Measurements from ENCODE around the gene SIGMAR1. TPM values are rescaled to one million over a fixed set of nuclear protein-coding genes. Genes with fewer than 3 reads are reported as not detected.

The SIGMAR1 gene
- 10 to 100 TPM; 35.5 to 60.7 (median 47.0) TPM for polyA plus RNA-seq (ENCODE audit: insufficient read length in 10 of 10)
- long read RNA-seq, donor 1, transcript SIGMAR1-201 (4 exons, 1,656 nt): major isoform, 11 of 16 reads
- long read RNA-seq, donor 1, partial matches to known transcripts: 0 of 16 reads
- long read RNA-seq, donor 1, other reads (novel, unspliced or antisense): 0 of 16 reads
- long read RNA-seq, donor 2, transcript SIGMAR1-201 (4 exons, 1,656 nt): major isoform, 5 of 6 reads
- long read RNA-seq, donor 2, partial matches to known transcripts: 0 of 6 reads
- long read RNA-seq, donor 2, other reads (novel, unspliced or antisense): 0 of 6 reads
- long read RNA-seq, donor 3: 0 reads
- long read RNA-seq, donor 4, transcript SIGMAR1-201 (4 exons, 1,656 nt): major isoform, 18 of 26 reads
- long read RNA-seq, donor 4, partial matches to known transcripts: 0 of 26 reads
- long read RNA-seq, donor 4, other reads (novel, unspliced or antisense): 0 of 26 reads
- long read RNA-seq, donor 5, transcript SIGMAR1-201 (4 exons, 1,656 nt): major isoform, 14 of 18 reads
- long read RNA-seq, donor 5, partial matches to known transcripts: 0 of 18 reads
- long read RNA-seq, donor 5, other reads (novel, unspliced or antisense): 0 of 18 reads
- long read RNA-seq, donor 6, transcript SIGMAR1-201 (4 exons, 1,656 nt): major isoform, 21 of 25 reads
- long read RNA-seq, donor 6, partial matches to known transcripts: 0 of 25 reads
- long read RNA-seq, donor 6, other reads (novel, unspliced or antisense): 0 of 25 reads
- long read RNA-seq, donor 7, transcript SIGMAR1-201 (4 exons, 1,656 nt): major isoform, 13 of 22 reads
- long read RNA-seq, donor 7, transcript SIGMAR1-203 (3 exons, 1,743 nt): minor isoform, 6 of 22 reads
- long read RNA-seq, donor 7, partial matches to known transcripts: 0 of 22 reads
- long read RNA-seq, donor 7, other reads (novel, unspliced or antisense): 0 of 22 reads
- long read RNA-seq, donor 8, transcript SIGMAR1-203 (3 exons, 1,743 nt): minor isoform, 6 of 21 reads
- long read RNA-seq, donor 8, transcript SIGMAR1-201 (4 exons, 1,656 nt): major isoform, 14 of 21 reads
- long read RNA-seq, donor 8, partial matches to known transcripts: 0 of 21 reads
- long read RNA-seq, donor 8, other reads (novel, unspliced or antisense): 0 of 21 reads
- long read RNA-seq, donor 9, partial matches to known transcripts: 0 of 2 reads
- long read RNA-seq, donor 9, other reads (novel, unspliced or antisense): 0 of 2 reads

GRCh38 chr9:34637356-34638137, at the start of gene SIGMAR1:
SIGMAR1 (minus strand) TSS chr9:34637787; CDS start chr9:34637697, 90 bp downstream.
- DNase-seq: peak; percentile 93 to 97 (median 93)

- no peak for DNase-seq
Measured at GRCh38 chr9:34686732-34687131, 49.1 kb upstream of the SIGMAR1 start.

- DNase-seq: no peak
Measured at GRCh38 chr9:34686231-34686630, 48.6 kb upstream of the SIGMAR1 start.

GRCh38 chr9:34685591-34685990, 48.0 kb upstream of the SIGMAR1 start:
- DNase-seq: no peak

- DNase-seq: no peak
Measured at GRCh38 chr9:34684816-34685215, 47.2 kb upstream of the SIGMAR1 start.

- DNase-seq: no peak
Measured at GRCh38 chr9:34684145-34684544, 46.6 kb upstream of the SIGMAR1 start.

- no peak for DNase-seq
Measured at GRCh38 chr9:34675869-34676268, 38.3 kb upstream of the SIGMAR1 start.

GRCh38 chr9:34675048-34675714, 37.6 kb upstream of the SIGMAR1 start:
- peak in 2 of 3 donors; percentile 43 to 63 for DNase-seq

- DNase-seq: no peak
Measured at GRCh38 chr9:34674440-34674839, 36.9 kb upstream of the SIGMAR1 start.

GRCh38 chr9:34671307-34671706, 33.7 kb upstream of the SIGMAR1 start:
- DNase-seq: no peak

GRCh38 chr9:34669809-34670562, 32.4 kb upstream of the SIGMAR1 start:
- no peak for DNase-seq

- DNase-seq: peak; percentile 94 to 96 (median 95)
Measured at GRCh38 chr9:34665381-34666250, 28.0 kb upstream of the SIGMAR1 start.

GRCh38 chr9:34665067-34665380, 27.4 kb upstream of the SIGMAR1 start:
- no peak for DNase-seq

GRCh38 chr9:34664281-34665066, 26.9 kb upstream of the SIGMAR1 start:
- peak; percentile 51 to 87 (median 79) for DNase-seq

GRCh38 chr9:34663303-34663605, 25.7 kb upstream of the SIGMAR1 start:
- no peak for DNase-seq

GRCh38 chr9:34662526-34663302, 25.1 kb upstream of the SIGMAR1 start, which contains the start of gene CCL27:
CCL27 (minus strand) TSS chr9:34662657; CDS start chr9:34662633, 24 bp downstream.
- DNase-seq: no peak

- DNase-seq: no peak
Measured at GRCh38 chr9:34659592-34660253, 22.1 kb upstream of the SIGMAR1 start.
